Karpas-422 (cell line): Measurements from ENCODE around the gene PNPLA5. TPM values are rescaled to one million over a fixed set of nuclear protein-coding genes. Genes with fewer than 3 reads are reported as not detected.

Experiments
- DNase-seq: peaks from one replicate; pipeline ENCODE4 v3.0.0-alpha.2; 2015
- H2AFZ ChIP-seq: fragments of 200-600 bp; sonication (generic); 2 replicates; pipeline ENCODE4 v1.6.1; 2014; ENCODE audit warnings: antibody characterized with exemption, low read length, mixed read lengths
- H3K27ac ChIP-seq: fragments of 200-600 bp; sonication (generic); 2 replicates; pipeline ENCODE4 v1.5.1; 2014; ENCODE audit warnings: mild to moderate bottlenecking, low read length, moderate library complexity
- H3K27me3 ChIP-seq: fragments of 200-600 bp; sonication (generic); 2 replicates; pipeline ENCODE4 v1.6.1; 2014; ENCODE audit warnings: low read length, mixed read lengths
- H3K36me3 ChIP-seq: fragments of 200-600 bp; sonication (generic); 2 replicates; pipeline ENCODE4 v1.6.1; 2014; ENCODE audit warnings: low read length, mixed read lengths; ENCODE audit not compliant: insufficient read depth
- H3K4me1 ChIP-seq: fragments of 200-600 bp; sonication (generic); 2 replicates; pipeline ENCODE4 v1.6.1; 2014; ENCODE audit warnings: mild to moderate bottlenecking, low read length, mixed read lengths
- H3K4me2 ChIP-seq: fragments of 200-600 bp; sonication (generic); 2 replicates; pipeline ENCODE4 v1.6.1; 2014; ENCODE audit warnings: low read length, low read depth, mild to moderate bottlenecking; ENCODE audit not compliant: poor library complexity, severe bottlenecking
- H3K4me3 ChIP-seq: fragments of 200-600 bp; sonication (generic); 2 replicates; pipeline ENCODE4 v1.5.1; 2014; ENCODE audit warnings: mild to moderate bottlenecking, antibody characterized with exemption, low read length, mixed read lengths
- H3K79me2 ChIP-seq: fragments of 200-600 bp; sonication (generic); 2 replicates; pipeline ENCODE4 v1.6.1; 2014; ENCODE audit warnings: mild to moderate bottlenecking, low read length, mixed read lengths
- H3K9ac ChIP-seq: fragments of 200-600 bp; sonication (generic); 2 replicates; pipeline ENCODE4 v1.6.0; 2014; ENCODE audit warnings: low read length
- H3K9me2 ChIP-seq: fragments of 200-600 bp; sonication (generic), shearing (Covaris generic); replicated peaks from 2 replicates; pipeline ENCODE4 v1.6.0; 2014; ENCODE audit warnings: mild to moderate bottlenecking, low read length, moderate library complexity; ENCODE audit not compliant: insufficient read depth
- H3K9me3 ChIP-seq: fragments of 300-700, 200-600 bp; sonication (generic); 2 replicates; pipeline ENCODE4 v1.6.1; 2014; ENCODE audit warnings: low read length, mixed read lengths
- H4K20me1 ChIP-seq: fragments of 200-600 bp; sonication (generic); 2 replicates; pipeline ENCODE4 v1.6.1; 2014; ENCODE audit warnings: mild to moderate bottlenecking, antibody characterized with exemption, low read length, low read depth; ENCODE audit not compliant: insufficient read depth
- total RNA-seq: library from RNA; depleted of rRNA; stranded (reverse); fragments of >200 nt; shearing (Covaris generic); gene quantifications from 2 replicates; pipeline ENCODE4 v1.2.3, GENCODE V29; 2014; ENCODE audit warnings: low replicate concordance

The PNPLA5 gene
- total RNA-seq, 1 experiment from 2014 or later: not detected

GRCh38 chr22:43846966-43847365, 44.8 kb downstream of the PNPLA5 start:
- H4K20me1 ChIP-seq: no peaks in the 10 kb centered on the region; the same call in 1 of the 2 replicates
- no peak overlapping the region for H3K27ac ChIP-seq
- H3K9ac ChIP-seq: no peak overlapping the region
- H3K4me2 ChIP-seq: no peak overlapping the region
- no peaks in the 10 kb centered on the region for H3K36me3 ChIP-seq
- no peak overlapping the region for H3K4me3 ChIP-seq
- no peak overlapping the region for H2AFZ ChIP-seq
- H3K9me3 ChIP-seq: no peaks in the 10 kb centered on the region
- DNase-seq: no peak
- no peaks in the 10 kb centered on the region for H3K79me2 ChIP-seq
- no peaks in the 10 kb centered on the region for H3K9me2 ChIP-seq
- H3K4me1 ChIP-seq: no peaks in the 10 kb centered on the region
- H3K27me3 ChIP-seq: no peaks in the 10 kb centered on the region

DNA sequence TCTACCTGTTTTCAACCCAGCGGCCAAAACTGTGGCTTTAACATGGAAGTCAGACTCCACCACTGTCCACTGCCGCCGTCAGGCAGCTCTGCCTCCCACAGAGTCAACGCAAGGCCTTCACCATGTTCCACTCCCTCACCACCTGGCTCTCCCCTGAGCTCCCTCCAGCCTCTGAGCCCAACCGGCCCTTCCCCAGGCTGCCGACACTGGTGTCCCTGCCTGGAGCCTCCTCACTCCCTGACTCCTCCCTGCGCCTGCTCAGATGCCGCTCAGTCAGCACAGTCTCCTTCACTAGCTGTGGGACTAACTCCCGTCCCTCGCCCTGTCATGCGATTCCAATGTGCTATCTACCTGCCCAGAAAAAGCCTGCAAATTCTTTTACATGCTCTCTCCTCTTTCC, 45.8 kb downstream of the PNPLA5 start:
- Histone ChIP-seq H3K9ac (no peak overlapping the region), H2AFZ (no peak overlapping the region), H3K4me1 (no peaks in the 10 kb centered on the region), H3K79me2 (no peaks in the 10 kb centered on the region), H3K9me2 (no peaks in the 10 kb centered on the region), H3K27me3 (no peaks in the 10 kb centered on the region), H3K9me3 (no peaks in the 10 kb centered on the region), H3K36me3 (no peaks in the 10 kb centered on the region), H3K27ac (no peak overlapping the region), H3K4me3 (no peak overlapping the region), H4K20me1 (no peaks in the 10 kb centered on the region; the same call in 1 of the 2 replicates), H3K4me2 (no peak overlapping the region)
- DNase-seq: no peak

DNA sequence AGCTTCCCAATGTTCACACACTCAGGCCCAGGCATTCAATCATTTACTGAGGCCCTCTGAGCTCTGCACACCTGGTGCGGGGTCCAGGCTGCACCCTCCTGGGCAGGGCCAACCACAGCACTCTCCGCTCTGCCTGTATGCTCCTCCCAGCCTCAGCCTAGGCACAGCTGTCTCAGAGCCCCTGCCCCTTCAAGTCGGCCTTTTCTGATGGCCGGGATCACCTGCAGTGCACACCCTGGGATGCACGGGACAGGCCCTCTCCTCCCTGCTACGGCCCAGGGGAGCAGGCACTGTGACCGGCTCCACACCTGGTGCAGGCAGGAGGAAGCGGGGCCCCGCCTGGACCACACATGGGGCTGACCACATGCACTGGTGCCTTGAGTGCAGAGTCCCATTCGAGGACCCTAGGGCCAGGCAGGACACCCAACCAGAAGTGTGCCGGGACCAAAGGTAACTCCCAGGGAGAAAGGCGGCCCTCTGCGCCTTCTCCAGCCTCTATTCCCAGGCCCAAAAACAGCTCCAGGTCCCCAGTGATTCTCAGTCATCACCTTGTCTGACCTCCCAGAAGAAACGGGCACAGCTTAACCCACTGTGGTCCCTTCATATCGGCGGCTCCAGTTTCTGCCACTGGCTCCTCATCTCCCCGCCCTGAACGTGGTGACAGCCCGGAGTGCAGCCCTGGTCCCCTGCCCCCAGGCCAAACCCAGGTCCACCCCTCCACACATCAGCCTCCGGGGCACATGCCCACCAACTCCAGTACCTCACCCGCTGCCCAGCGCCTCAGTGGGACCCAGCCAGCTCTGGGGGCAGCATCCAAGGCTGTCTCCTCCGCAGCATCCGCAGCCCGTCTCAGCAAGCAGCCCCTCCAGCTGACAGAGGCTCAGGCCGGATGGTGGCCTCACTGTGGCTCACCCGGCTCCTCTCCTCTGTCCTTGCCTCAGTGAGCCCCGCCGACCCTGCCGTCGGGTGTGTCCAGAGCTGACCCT, 47.0 kb downstream of the PNPLA5 start:
- no peaks in the 10 kb centered on the region for H3K9me3 ChIP-seq
- H3K4me3 ChIP-seq: no peak overlapping the region
- no peak overlapping the region for H3K9ac ChIP-seq
- no peaks in the 10 kb centered on the region for H3K27me3 ChIP-seq
- no peaks in the 10 kb centered on the region for H3K79me2 ChIP-seq
- H3K4me1 ChIP-seq: no peaks in the 10 kb centered on the region
- no peaks in the 10 kb centered on the region for H3K9me2 ChIP-seq
- H2AFZ ChIP-seq: no peak overlapping the region
- no peak overlapping the region for H3K27ac ChIP-seq
- no peaks in the 10 kb centered on the region for H3K36me3 ChIP-seq
- DNase-seq: no peak
- no peak overlapping the region for H3K4me2 ChIP-seq
- H4K20me1 ChIP-seq: no peaks in the 10 kb centered on the region; the same call in 1 of the 2 replicates

GRCh38 chr22:43843783-43844530, 47.9 kb downstream of the PNPLA5 start:
- Histone ChIP-seq H3K36me3 (no peaks in the 10 kb centered on the region), H4K20me1 (no peaks in the 10 kb centered on the region; the same call in 1 of the 2 replicates), H3K27me3 (no peaks in the 10 kb centered on the region), H3K9me3 (no peaks in the 10 kb centered on the region), H3K4me2 (no peak overlapping the region), H2AFZ (no peak overlapping the region), H3K9ac (no peak overlapping the region), H3K9me2 (no peaks in the 10 kb centered on the region), H3K4me1 (no peaks in the 10 kb centered on the region), H3K27ac (no peak overlapping the region), H3K4me3 (no peak overlapping the region), H3K79me2 (no peaks in the 10 kb centered on the region)
- no peak for DNase-seq

DNA sequence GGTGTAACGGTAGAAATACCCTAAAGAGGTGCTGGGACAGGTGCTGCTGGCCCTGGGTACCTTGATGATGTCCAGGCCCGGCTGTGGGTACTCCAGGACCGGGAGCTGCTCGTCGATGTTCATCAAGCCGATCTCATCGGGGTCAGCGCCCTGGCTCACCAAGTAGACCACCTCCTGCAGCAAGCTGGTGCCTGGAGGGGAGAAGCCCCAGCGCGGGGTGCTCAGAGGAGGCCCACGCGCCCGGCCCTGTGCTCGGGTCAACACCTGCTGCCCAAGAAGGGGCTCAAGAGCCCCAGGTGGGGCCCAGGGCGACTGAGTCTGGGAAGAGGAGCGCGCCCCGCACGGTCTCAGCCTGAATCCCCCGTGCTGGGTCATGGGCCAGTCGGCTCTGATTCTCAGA, 50.1 kb downstream of the PNPLA5 start:
- Histone ChIP-seq H3K79me2 (no peaks in the 10 kb centered on the region), H3K9ac (no peak overlapping the region), H3K36me3 (no peaks in the 10 kb centered on the region), H3K9me3 (no peaks in the 10 kb centered on the region), H3K4me3 (no peak overlapping the region), H3K27me3 (no peaks in the 10 kb centered on the region), H3K9me2 (no peaks in the 10 kb centered on the region), H3K27ac (no peak overlapping the region), H3K4me2 (no peak overlapping the region), H3K4me1 (no peaks in the 10 kb centered on the region), H4K20me1 (no peaks in the 10 kb centered on the region; the same call in 1 of the 2 replicates), H2AFZ (no peak overlapping the region)
- DNase-seq: no peak

DNA sequence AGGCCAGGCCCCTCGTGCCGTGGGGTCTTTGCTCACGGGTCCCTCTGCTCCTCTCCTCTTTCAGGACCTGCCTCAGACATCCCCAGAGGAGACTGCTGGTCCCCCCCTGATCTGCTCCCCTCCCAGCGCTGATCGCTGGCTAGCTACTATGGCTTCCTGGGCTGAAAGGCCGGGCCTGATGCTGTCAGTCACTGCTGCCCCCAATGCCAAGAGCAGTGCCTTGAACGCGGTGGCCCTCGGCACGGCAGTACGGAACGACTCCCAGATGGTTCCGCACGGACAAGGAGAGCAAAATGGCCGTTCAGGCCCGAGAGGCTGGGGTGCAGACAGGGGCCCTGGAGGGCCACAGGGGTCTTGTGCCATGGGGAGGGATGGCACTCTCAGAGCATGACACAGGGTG, 51.0 kb downstream of the PNPLA5 start:
- Histone ChIP-seq H3K9ac (no peak overlapping the region), H3K36me3 (no peaks in the 10 kb centered on the region), H3K4me2 (no peak overlapping the region), H2AFZ (no peak overlapping the region), H3K4me3 (no peak overlapping the region), H3K9me3 (no peaks in the 10 kb centered on the region), H3K4me1 (no peaks in the 10 kb centered on the region), H3K9me2 (no peaks in the 10 kb centered on the region), H3K27ac (no peak overlapping the region), H3K27me3 (no peaks in the 10 kb centered on the region), H3K79me2 (no peaks in the 10 kb centered on the region), H4K20me1 (no peaks in the 10 kb centered on the region; the same call in 1 of the 2 replicates)
- no peak for DNase-seq

DNA sequence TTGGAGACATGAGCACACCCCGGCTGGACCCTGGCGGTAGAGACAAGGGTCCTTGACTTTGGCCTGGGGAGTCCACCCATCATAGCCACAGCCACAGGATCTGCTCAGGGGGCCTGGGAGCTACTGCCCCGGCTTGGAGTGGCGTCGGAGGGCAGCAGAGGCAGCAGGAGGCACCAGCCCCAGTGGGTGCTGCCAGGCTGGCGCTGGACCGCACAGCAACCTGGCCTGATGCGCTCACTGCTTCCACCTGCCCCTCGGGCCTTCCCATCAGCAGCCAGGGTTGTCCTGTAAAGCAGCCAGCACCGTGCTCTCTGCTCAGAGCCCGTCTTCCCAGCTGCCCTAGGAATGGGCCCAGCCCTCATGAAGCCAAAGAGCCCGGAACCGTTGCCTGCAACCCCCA, 51.4 kb downstream of the PNPLA5 start:
- no peak for DNase-seq
- no peaks in the 10 kb centered on the region for H3K9me2 ChIP-seq
- no peaks in the 10 kb centered on the region for H3K36me3 ChIP-seq
- H3K4me2 ChIP-seq: no peak overlapping the region
- no peak overlapping the region for H3K27ac ChIP-seq
- H3K4me1 ChIP-seq: no peaks in the 10 kb centered on the region
- H3K9me3 ChIP-seq: no peaks in the 10 kb centered on the region
- H3K27me3 ChIP-seq: no peaks in the 10 kb centered on the region
- no peaks in the 10 kb centered on the region for H3K79me2 ChIP-seq
- H3K4me3 ChIP-seq: no peak overlapping the region
- no peak overlapping the region for H2AFZ ChIP-seq
- no peak overlapping the region for H3K9ac ChIP-seq
- H4K20me1 ChIP-seq: no peaks in the 10 kb centered on the region; the same call in 1 of the 2 replicates

- no peaks in the 10 kb centered on the region; the same call in 1 of the 2 replicates for H4K20me1 ChIP-seq
- no peak overlapping the region for H3K9ac ChIP-seq
- no peaks in the 10 kb centered on the region for H3K4me1 ChIP-seq
- H3K79me2 ChIP-seq: no peaks in the 10 kb centered on the region
- H2AFZ ChIP-seq: no peak overlapping the region
- H3K9me2 ChIP-seq: no peaks in the 10 kb centered on the region
- H3K36me3 ChIP-seq: no peaks in the 10 kb centered on the region
- no peak overlapping the region for H3K4me3 ChIP-seq
- H3K9me3 ChIP-seq: no peaks in the 10 kb centered on the region
- no peak for DNase-seq
- no peak overlapping the region for H3K27ac ChIP-seq
- H3K4me2 ChIP-seq: no peak overlapping the region
- no peaks in the 10 kb centered on the region for H3K27me3 ChIP-seq
These were observed 52.0 kb downstream of the PNPLA5 start for GRCh38 chr22:43839781-43840180.
